Suprapubic skin (tissue), 4 donors: Measurements from ENCODE around the gene KLHDC9. TPM values are rescaled to one million over a fixed set of nuclear protein-coding genes. Genes with fewer than 3 reads are reported as not detected.

Source experiments
- DNase-seq, 2 donors: peaks; one replicate each; pipeline ENCODE4 v3.0.0-alpha.2; 2019; ENCODE audit warnings: low spot score in 2 of 2
- H3K27ac ChIP-seq: fragments of 200-600 bp; sonication (generic); one replicate; pipeline ENCODE4 v1.5.1; 2019
- H3K27me3 ChIP-seq: fragments of 200-600 bp; sonication (generic); one replicate; pipeline ENCODE4 v1.5.1; 2019
- H3K36me3 ChIP-seq: fragments of 200-600 bp; sonication (generic); one replicate; pipeline ENCODE4 v1.5.1; 2019
- H3K4me1 ChIP-seq: fragments of 200-600 bp; sonication (generic); one replicate; pipeline ENCODE4 v1.5.1; 2019
- H3K4me3 ChIP-seq: fragments of 200-600 bp; sonication (generic); one replicate; pipeline ENCODE4 v1.5.1; 2019; ENCODE audit warnings: mild to moderate bottlenecking
- H3K9me3 ChIP-seq: fragments of 200-600 bp; sonication (generic); one replicate; pipeline ENCODE4 v1.5.1; 2019
- CTCF ChIP-seq, 2 donors: fragments of 200-600 bp in 1 of 2; fragments of 450-650 bp in 1 of 2; sonication (generic) in 1 of 2; IDR thresholded peaks; one replicate each; pipeline ENCODE4 v1.5.1; 2016 to 2019; ENCODE audit warnings: antibody characterized with exemption in 2 of 2, mild to moderate bottlenecking in 1 of 2, moderate library complexity in 1 of 2
- EP300 ChIP-seq: sonication (generic); formaldehyde crosslinking; IDR thresholded peaks from one replicate; pipeline ENCODE4 v1.6.1; 2017; ENCODE audit warnings: antibody characterized with exemption
- POLR2A ChIP-seq, 2 donors: fragments of 450-650 bp; IDR thresholded peaks; one replicate each; pipeline ENCODE4 v1.6.1; 2017; ENCODE audit warnings: antibody characterized with exemption in 2 of 2, mild to moderate bottlenecking in 2 of 2, moderate library complexity in 2 of 2
- POLR2AphosphoS5 ChIP-seq, 3 donors: sonication (generic); formaldehyde crosslinking; IDR thresholded peaks; one replicate each; pipeline ENCODE4 v1.6.1; 2017; ENCODE audit warnings: antibody characterized with exemption in 3 of 3
- WGBS: methylation state at CpG from one replicate; pipeline ENCODE4 v1.1.5; 2018; 5-methylcytosine and 5-hydroxymethylcytosine counted together
- total RNA-seq, 4 donors: library from RNA; depleted of rRNA; stranded (reverse); fragments of >200 nt; gene quantifications; one replicate each; pipeline ENCODE4 v1.1.0, GENCODE V29; 2016

The KLHDC9 gene
- total RNA-seq, 4 donors from 2014 or later = 1.3 to 4.0 (median 1.4) TPM; not detected in 1

- under 1% methylated on average over 44 of the region's 68 CpGs for WGBS
- DNase-seq = peak; percentile 97
- peaks cover 14% of the 10 kb centered on the region for H3K36me3 ChIP-seq
- peaks cover 34% of the 10 kb centered on the region for H3K4me1 ChIP-seq
- TF ChIP-seq POLR2A (IDR thresholded peaks at IDR 0.05) (peak in 1 of 2 donors; percentile 61), EP300 (no peak), POLR2AphosphoS5 (IDR thresholded peaks at IDR 0.05) (peak in 1 of 3 donors; percentile 86), CTCF (IDR thresholded peaks at IDR 0.05) (no peak)
- H3K9me3 ChIP-seq = no peaks in the 10 kb centered on the region
- H3K4me3 ChIP-seq = peak within 1 kb of the TSS; percentile 88
- H3K27ac ChIP-seq = peak within 1 kb of the TSS; percentile 98
- no peaks in the 10 kb centered on the region for H3K27me3 ChIP-seq
These were observed 34.5 kb downstream of the KLHDC9 start, which contains the start of gene DEDD for GRCh38 chr1:161132410-161133219. Gene DEDD, minus strand, starts transcription at chr1:161132667. Its CDS starts 8,205 bp downstream, at chr1:161124462.

- WGBS = 3% methylated on average over 11 of the region's 11 CpGs
- Histone ChIP-seq H3K27ac (peak overlapping the region; percentile 98), H3K9me3 (no peaks in the 10 kb centered on the region), H3K4me1 (peaks cover 31% of the 10 kb centered on the region), H3K36me3 (peaks cover 8% of the 10 kb centered on the region), H3K4me3 (peak overlapping the region; percentile 88), H3K27me3 (no peaks in the 10 kb centered on the region)
- DNase-seq = no peak
- TF ChIP-seq EP300 (no peak), POLR2A (IDR thresholded peaks at IDR 0.05) (no peak), POLR2AphosphoS5 (IDR thresholded peaks at IDR 0.05) (no peak), CTCF (IDR thresholded peaks at IDR 0.05) (no peak)
These were observed 35.1 kb downstream of the KLHDC9 start for GRCh38 chr1:161133220-161133740.

- no peaks in the 10 kb centered on the region for H3K36me3 ChIP-seq
- no peak for TF ChIP-seq POLR2AphosphoS5 (IDR thresholded peaks at IDR 0.05)
- TF ChIP-seq CTCF (IDR thresholded peaks at IDR 0.05) = no peak
- no peak for TF ChIP-seq POLR2A (IDR thresholded peaks at IDR 0.05)
- H3K4me3 ChIP-seq = no peak overlapping the region
- 65% methylated on average over 3 of the region's 3 CpGs for WGBS
- H3K27me3 ChIP-seq = no peaks in the 10 kb centered on the region
- H3K27ac ChIP-seq = no peak overlapping the region
- no peak for DNase-seq
- H3K4me1 ChIP-seq = peaks cover 12% of the 10 kb centered on the region
- no peaks in the 10 kb centered on the region for H3K9me3 ChIP-seq
These were observed 39.7 kb downstream of the KLHDC9 start for GRCh38 chr1:161137881-161138280.

GRCh38 chr1:161138431-161138830 lies 40.3 kb downstream of the KLHDC9 start:
- Histone ChIP-seq H3K27me3 (no peaks in the 10 kb centered on the region), H3K4me3 (no peak overlapping the region), H3K36me3 (no peaks in the 10 kb centered on the region), H3K27ac (no peak overlapping the region), H3K4me1 (peaks cover 8% of the 10 kb centered on the region), H3K9me3 (no peaks in the 10 kb centered on the region)
- no peak for DNase-seq
- 92% methylated on average over 1 of the region's 1 CpG for WGBS
- TF ChIP-seq POLR2A (IDR thresholded peaks at IDR 0.05) (no peak), CTCF (IDR thresholded peaks at IDR 0.05) (no peak)

- no peak for TF ChIP-seq EP300
- TF ChIP-seq CTCF (IDR thresholded peaks at IDR 0.05) = peak; percentile 29 to 31
- no peak for DNase-seq
- Histone ChIP-seq H3K36me3 (no peaks in the 10 kb centered on the region), H3K27me3 (no peaks in the 10 kb centered on the region), H3K27ac (no peak overlapping the region), H3K4me1 (no peaks in the 10 kb centered on the region), H3K9me3 (no peaks in the 10 kb centered on the region), H3K4me3 (no peak overlapping the region)
- WGBS = 25% methylated on average over 1 of the region's 1 CpG
These were observed 41.6 kb downstream of the KLHDC9 start for GRCh38 chr1:161139766-161140165.
